ENCODE data around the gene CD207. TPM values are rescaled to one million over a fixed set of nuclear protein-coding genes. Genes with fewer than 3 reads are reported as not detected.

Gene CD207
- total RNA-seq, 1 donor from 2014 or later = 2.5 TPM

DNA sequence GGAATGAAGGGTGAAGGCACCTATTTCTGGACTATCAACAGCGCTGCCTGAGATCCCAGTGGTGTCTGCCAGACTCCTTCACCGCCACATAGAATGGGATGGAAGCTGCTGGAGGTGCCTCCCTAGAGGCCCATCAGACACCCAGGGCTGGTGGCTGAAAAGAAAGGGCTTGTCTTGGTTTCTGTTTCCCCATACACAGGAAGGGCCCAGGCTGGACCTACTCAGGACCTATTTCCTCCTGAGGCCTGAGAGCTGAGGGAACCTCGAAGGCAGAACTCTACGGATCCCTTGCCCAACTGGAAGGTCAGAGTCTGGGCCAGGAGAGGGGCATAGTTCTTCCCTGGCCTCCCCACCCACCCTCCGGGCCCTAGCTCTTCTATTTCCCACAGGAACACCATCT is 12.4 kb downstream of the CD207 start:
- Histone ChIP-seq H3K4me1 (no peaks in the 10 kb centered on the region), H3K9me3 (no peaks in the 10 kb centered on the region), H3K27ac (no peak overlapping the region), H3K36me3 (no peaks in the 10 kb centered on the region), H3K4me3 (no peak overlapping the region), H3K27me3 (no peaks in the 10 kb centered on the region)
- intact Hi-C loops (cut with DNase I) = no loop called here
- no peak for DNase-seq (ENCODE audit: extremely low spot score in 2 of 2)
- TF ChIP-seq, protein P1, sequence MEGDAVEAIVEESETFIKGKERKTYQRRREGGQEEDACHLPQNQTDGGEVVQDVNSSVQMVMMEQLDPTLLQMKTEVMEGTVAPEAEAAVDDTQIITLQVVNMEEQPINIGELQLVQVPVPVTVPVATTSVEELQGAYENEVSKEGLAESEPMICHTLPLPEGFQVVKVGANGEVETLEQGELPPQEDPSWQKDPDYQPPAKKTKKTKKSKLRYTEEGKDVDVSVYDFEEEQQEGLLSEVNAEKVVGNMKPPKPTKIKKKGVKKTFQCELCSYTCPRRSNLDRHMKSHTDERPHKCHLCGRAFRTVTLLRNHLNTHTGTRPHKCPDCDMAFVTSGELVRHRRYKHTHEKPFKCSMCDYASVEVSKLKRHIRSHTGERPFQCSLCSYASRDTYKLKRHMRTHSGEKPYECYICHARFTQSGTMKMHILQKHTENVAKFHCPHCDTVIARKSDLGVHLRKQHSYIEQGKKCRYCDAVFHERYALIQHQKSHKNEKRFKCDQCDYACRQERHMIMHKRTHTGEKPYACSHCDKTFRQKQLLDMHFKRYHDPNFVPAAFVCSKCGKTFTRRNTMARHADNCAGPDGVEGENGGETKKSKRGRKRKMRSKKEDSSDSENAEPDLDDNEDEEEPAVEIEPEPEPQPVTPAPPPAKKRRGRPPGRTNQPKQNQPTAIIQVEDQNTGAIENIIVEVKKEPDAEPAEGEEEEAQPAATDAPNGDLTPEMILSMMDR (IDR thresholded peaks at IDR 0.05) = no peak
- TF ChIP-seq POLR2A (IDR thresholded peaks at IDR 0.05) (no peak), POLR2AphosphoS5 (IDR thresholded peaks at IDR 0.05; ENCODE audit: insufficient read depth in 1 of 2, low read depth in 1 of 2) (no peak)

DNA sequence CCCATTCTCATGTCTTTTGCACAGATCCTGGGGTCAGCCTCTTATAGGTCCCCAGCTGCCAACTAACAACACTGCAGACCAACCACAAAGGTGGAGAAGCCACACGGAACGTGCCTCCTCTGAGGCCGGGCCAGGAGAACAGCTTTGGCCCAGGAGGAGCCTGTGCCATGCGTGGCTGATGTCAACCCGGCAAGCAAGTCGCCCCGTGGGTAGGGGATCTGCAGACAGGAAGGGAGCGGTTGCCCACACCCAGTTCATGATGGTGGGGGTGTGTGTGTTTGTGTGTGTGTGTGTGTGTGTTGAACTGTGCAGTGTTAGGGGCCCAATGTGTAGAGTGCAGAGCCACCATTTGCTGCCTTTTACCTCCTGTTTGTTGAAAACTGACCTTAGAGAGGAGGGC is 12.8 kb downstream of the CD207 start:
- Histone ChIP-seq H3K4me1 (no peaks in the 10 kb centered on the region), H3K4me3 (no peak overlapping the region), H3K27me3 (no peaks in the 10 kb centered on the region), H3K27ac (no peak overlapping the region), H3K9me3 (no peaks in the 10 kb centered on the region), H3K36me3 (no peaks in the 10 kb centered on the region)
- intact Hi-C loops (cut with DNase I) = no loop called here
- DNase-seq (ENCODE audit: extremely low spot score in 2 of 2) = no peak
- TF ChIP-seq, protein P1 (IDR thresholded peaks at IDR 0.05) = no peak
- TF ChIP-seq POLR2AphosphoS5 (IDR thresholded peaks at IDR 0.05; ENCODE audit: insufficient read depth in 1 of 2, low read depth in 1 of 2) (no peak), POLR2A (IDR thresholded peaks at IDR 0.05) (no peak)

DNA sequence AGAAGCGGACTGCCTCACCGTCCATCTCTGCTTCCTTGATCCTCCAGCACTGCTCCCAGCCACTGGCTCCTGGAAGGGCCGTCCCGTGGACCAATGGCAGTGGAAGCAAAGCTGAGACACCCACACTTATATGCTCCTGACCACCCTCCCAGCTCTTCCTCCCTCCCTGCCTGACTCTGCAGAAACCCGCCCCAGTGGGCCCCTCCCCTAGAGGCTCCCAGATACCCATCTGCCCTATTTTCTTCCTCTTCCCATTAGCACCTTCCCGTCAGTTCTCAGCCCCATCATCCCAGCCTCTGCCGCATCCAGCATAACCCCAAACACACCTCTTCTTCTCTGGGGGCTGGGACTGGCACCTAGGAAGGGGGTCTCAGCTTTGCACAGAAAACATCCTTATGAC is 15.1 kb downstream of the CD207 start, which contains the start of gene CLEC4F:
Gene CLEC4F (minus strand): TSS at position 101 of the 400 bp plus-strand sequence. CDS start 76 bp downstream, at position 25.
- Histone ChIP-seq H3K27ac (no peak within 1 kb of the TSS), H3K27me3 (no peaks in the 10 kb centered on the region), H3K9me3 (no peaks in the 10 kb centered on the region), H3K4me3 (no peak within 1 kb of the TSS), H3K4me1 (no peaks in the 10 kb centered on the region), H3K36me3 (no peaks in the 10 kb centered on the region)
- TF ChIP-seq, protein P1 (IDR thresholded peaks at IDR 0.05) = no peak
- TF ChIP-seq POLR2AphosphoS5 (IDR thresholded peaks at IDR 0.05; ENCODE audit: insufficient read depth in 1 of 2, low read depth in 1 of 2) (no peak), POLR2A (IDR thresholded peaks at IDR 0.05) (no peak)
- DNase-seq (ENCODE audit: extremely low spot score in 2 of 2) = no peak
- intact Hi-C loops (cut with DNase I) = no loop called here

DNA sequence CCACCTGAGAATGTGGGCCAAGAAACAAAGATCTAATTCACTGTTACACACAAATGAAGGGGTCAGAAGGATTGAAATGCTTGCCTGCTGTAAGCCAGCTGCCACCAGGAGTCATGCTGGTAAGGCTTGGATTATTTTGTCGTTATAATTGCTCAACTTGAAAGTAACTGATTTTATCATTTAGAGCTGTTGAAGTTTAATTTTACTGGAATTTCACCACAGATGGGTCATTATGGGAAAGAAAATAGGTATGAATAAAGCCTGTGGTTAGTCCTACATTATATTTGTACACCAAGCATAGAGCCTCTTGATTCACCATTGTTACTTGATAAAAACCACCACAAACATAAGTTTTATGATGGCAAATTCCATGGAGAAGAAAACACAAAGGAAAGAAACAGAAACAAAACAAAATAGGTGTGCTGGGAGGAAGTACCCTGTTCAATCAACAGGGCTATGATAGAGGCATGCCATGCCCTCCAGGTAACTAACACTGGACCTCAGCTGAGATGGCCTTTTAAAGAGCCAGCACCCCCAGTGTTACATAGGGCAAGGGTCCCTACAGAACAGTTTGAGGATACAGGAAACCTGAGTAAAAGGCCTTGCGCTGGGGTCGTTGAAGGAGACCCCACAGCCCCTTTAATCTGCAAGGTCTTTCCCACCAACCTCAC is 18.2 kb downstream of the CD207 start:
- no peak for DNase-seq (ENCODE audit: extremely low spot score in 2 of 2)
- no peaks in the 10 kb centered on the region for H3K36me3 ChIP-seq
- H3K9me3 ChIP-seq = no peaks in the 10 kb centered on the region
- TF ChIP-seq POLR2A (IDR thresholded peaks at IDR 0.05) (no peak), POLR2AphosphoS5 (IDR thresholded peaks at IDR 0.05; ENCODE audit: insufficient read depth in 1 of 2, low read depth in 1 of 2) (no peak)
- TF ChIP-seq, protein P1 (IDR thresholded peaks at IDR 0.05) = no peak
- H3K4me3 ChIP-seq = no peak overlapping the region
- H3K4me1 ChIP-seq = no peaks in the 10 kb centered on the region
- no peak overlapping the region for H3K27ac ChIP-seq
- intact Hi-C loops (cut with DNase I) = no loop called here
- H3K27me3 ChIP-seq = no peaks in the 10 kb centered on the region

DNA sequence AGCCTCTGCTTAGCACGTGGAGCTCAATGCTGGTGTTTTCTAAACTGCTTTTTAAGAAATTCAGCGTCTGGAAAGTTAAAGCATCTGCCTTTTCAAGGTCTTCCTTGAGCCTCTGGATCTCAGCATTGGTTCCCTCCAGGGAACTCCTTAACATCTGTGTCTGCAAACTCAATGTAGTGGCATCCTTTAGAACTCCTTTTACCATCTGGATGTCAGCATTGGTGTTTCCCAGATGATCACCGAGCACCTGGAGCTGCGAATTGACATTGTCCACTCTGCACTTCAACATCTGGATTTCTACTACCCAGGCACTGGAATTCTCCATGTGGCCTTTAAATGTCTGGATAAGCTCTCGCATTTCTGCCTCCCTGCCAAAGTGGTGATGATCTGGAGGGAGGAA is 18.9 kb downstream of the CD207 start:
- H3K36me3 ChIP-seq = no peaks in the 10 kb centered on the region
- no peaks in the 10 kb centered on the region for H3K9me3 ChIP-seq
- no peak overlapping the region for H3K4me3 ChIP-seq
- intact Hi-C loops (cut with DNase I) = no loop called here
- no peak for DNase-seq (ENCODE audit: extremely low spot score in 2 of 2)
- no peaks in the 10 kb centered on the region for H3K27me3 ChIP-seq
- TF ChIP-seq POLR2A (IDR thresholded peaks at IDR 0.05) (no peak), POLR2AphosphoS5 (IDR thresholded peaks at IDR 0.05; ENCODE audit: insufficient read depth in 1 of 2, low read depth in 1 of 2) (no peak)
- TF ChIP-seq, protein P1 (IDR thresholded peaks at IDR 0.05) = no peak
- no peak overlapping the region for H3K27ac ChIP-seq
- H3K4me1 ChIP-seq = no peaks in the 10 kb centered on the region
